NT2/D1 (cell line): ENCODE results near the gene BRIX1.

Source experiments
- SUZ12 ChIP-seq: IDR thresholded peaks from 2 replicates; pipeline ENCODE4 v1.6.1; 2011; ENCODE audit not compliant: insufficient read length, insufficient read depth; ENCODE audit errors: extremely low read depth
- YY1 ChIP-seq: IDR thresholded peaks from 2 replicates; pipeline ENCODE4 v1.6.1; 2011; ENCODE audit not compliant: insufficient read length, insufficient read depth

GRCh38 chr5:34870382-34870781 lies 45.1 kb upstream of the BRIX1 start:
- TF ChIP-seq YY1: no peak
- TF ChIP-seq SUZ12: no peak
